HEK293 (cell line): ENCODE data around the gene CACNB3.
"Not testable (repeated sequence)": the region's sequence is repeated elsewhere in the genome, so short reads cannot be mapped to it uniquely, and the experiment has no call there.

Experiments
- CTCF ChIA-PET: fragments of 350-600 bp; formaldehyde crosslinking; extraction: SDS; loops from one replicate; lab custom pipeline; 2021; ENCODE audit warnings: antibody characterized with exemption; lab: Yijun Ruan, JAX
- POLR2A ChIA-PET: fragments of 300-600 bp; formaldehyde crosslinking; extraction: SDS; loops from one replicate; lab custom pipeline; 2020; ENCODE audit warnings: antibody characterized with exemption, inconsistent platforms; lab: Yijun Ruan, JAX
- H3K27ac ChIP-seq: fragments of 200-500 bp; sonication (Bioruptor generic); 2 replicates; pipeline ENCODE4 v1.5.1; 2014; ENCODE audit warnings: low read depth, low read length, control low read depth, inconsistent platforms; ENCODE audit errors: extremely low read depth
- H3K36me3 ChIP-seq, 2 experiments: fragments of 200-500 bp in 1 of 2; sonication (Bioruptor generic) in 1 of 2; 1 replicate in 1 of 2; 2 replicates in 1 of 2; pipeline ENCODE4 v1.5.1; 2014 to 2017; ENCODE audit warnings: inconsistent platforms in 2 of 2, low read length in 2 of 2; ENCODE audit not compliant: control insufficient read depth in 2 of 2, insufficient read depth in 1 of 2
- H3K4me1 ChIP-seq: fragments of 200-500 bp; sonication (Bioruptor generic); 2 replicates; pipeline ENCODE4 v1.5.1; 2014; ENCODE audit warnings: mild to moderate bottlenecking, low read length, inconsistent platforms; ENCODE audit not compliant: control insufficient read depth, insufficient read depth
- H3K4me3 ChIP-seq: 2 replicates; pipeline ENCODE4 v1.5.1; 2011; ENCODE audit warnings: low read depth, mild to moderate bottlenecking, control low read depth, low read length, moderate library complexity
- H3K9me3 ChIP-seq: fragments of 200-500 bp; sonication (Bioruptor generic); 2 replicates; pipeline ENCODE4 v1.5.1; 2014; ENCODE audit warnings: low read depth, low read length, inconsistent platforms; ENCODE audit not compliant: control insufficient read depth, insufficient read depth
- KLF1 ChIP-seq: fragments of 450-650 bp; formaldehyde crosslinking; IDR thresholded peaks from 2 replicates; pipeline ENCODE4 v1.5.1; 2016; ENCODE audit warnings: missing biosample characterization, missing genetic modification characterization
- ZBTB20 ChIP-seq: fragments of 450-650 bp; formaldehyde crosslinking; IDR thresholded peaks from 2 replicates; pipeline ENCODE4 v1.5.1; 2016; ENCODE audit warnings: missing biosample characterization, missing genetic modification characterization
- ZNF175 ChIP-seq: fragments of 450-650 bp; formaldehyde crosslinking; IDR thresholded peaks from 2 replicates; pipeline ENCODE4 v1.5.1; 2016; ENCODE audit warnings: missing biosample characterization, missing genetic modification characterization
- ZNF513 ChIP-seq: fragments of 450-650 bp; IDR thresholded peaks from 2 replicates; pipeline ENCODE4 v1.5.1; 2018; ENCODE audit warnings: missing biosample characterization, missing genetic modification characterization
- ZNF521 ChIP-seq: fragments of 450-650 bp; formaldehyde crosslinking; IDR thresholded peaks from 2 replicates; pipeline ENCODE4 v1.5.1; 2017; ENCODE audit warnings: missing biosample characterization, mild to moderate bottlenecking, missing genetic modification characterization
- ZNF792 ChIP-seq: fragments of 450-650 bp; formaldehyde crosslinking; IDR thresholded peaks from 2 replicates; pipeline ENCODE4 v1.5.1; 2016; ENCODE audit warnings: missing biosample characterization, missing genetic modification characterization

The CACNB3 gene

DNA sequence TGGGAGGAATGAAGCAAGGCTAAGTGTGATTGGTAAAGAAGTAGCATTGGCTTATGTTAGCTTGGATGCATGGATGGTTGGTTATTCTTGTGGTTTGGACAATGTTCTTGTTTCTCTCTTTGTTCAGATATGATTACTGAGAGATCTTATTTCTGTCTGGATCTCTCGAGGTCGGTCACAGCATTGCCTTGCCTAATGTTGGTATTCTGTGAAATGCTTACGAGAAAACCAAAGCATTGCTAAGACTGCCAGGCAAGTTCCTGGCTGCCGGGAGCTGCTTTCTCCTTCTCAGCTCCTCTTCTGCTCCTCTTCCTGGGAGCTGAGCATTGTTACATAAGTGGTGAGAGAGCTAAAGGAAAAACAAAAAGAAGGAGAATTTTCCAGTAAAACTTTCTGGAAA is 54.8 kb downstream of the CACNB3 start:
- TF ChIP-seq ZNF175 = no peak
- no peak for TF ChIP-seq ZNF792
- no peak for TF ChIP-seq ZNF521 (tag by site-specific recombination)
- CTCF ChIA-PET = interaction anchor here (0.6 to 2.7 kb wide), 3 partner anchors 17 to 23 kb away, joined by 5 to 19 read pairs (median 17); no protein-coding TSS in a partner anchor
- POLR2A ChIA-PET = interaction anchor here (1.4 kb wide), 1 partner anchor 20 kb away, joined by 5 read pairs; no protein-coding TSS in a partner anchor
- Histone ChIP-seq H3K9me3 (no peaks in the 10 kb centered on the region), H3K27ac (no peak overlapping the region), H3K4me1 (no peaks in the 10 kb centered on the region), H3K36me3 (no peaks in the 10 kb centered on the region), H3K4me3 (no peak overlapping the region)

DNA sequence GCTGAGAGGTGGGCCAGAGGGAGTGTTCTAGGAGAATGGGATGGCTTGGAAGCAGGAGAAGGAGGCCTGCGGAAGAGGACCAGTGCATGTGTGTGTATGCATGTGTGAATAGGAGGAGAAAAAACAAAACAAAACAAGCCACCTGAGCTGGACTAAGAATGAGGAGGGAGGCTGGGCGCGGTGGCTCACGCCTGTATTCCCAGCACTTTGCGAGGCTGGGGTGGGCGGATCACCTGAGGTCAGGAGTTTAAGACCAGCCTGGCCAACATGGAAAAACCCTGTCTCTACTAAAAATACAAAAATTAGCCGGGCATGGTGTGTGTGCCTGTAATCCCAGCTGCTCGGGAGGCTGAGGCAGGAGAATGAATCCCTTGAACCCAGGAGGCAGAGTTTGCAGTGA is 55.2 kb downstream of the CACNB3 start:
- H3K27ac ChIP-seq, H3K36me3 ChIP-seq: not testable (repeated sequence)
- ChIA-PET POLR2A (interaction anchor here (1.4 kb wide), 1 partner anchor 20 kb away, joined by 5 read pairs; no protein-coding TSS in a partner anchor), CTCF (interaction anchor here (2.6 to 2.7 kb wide), 2 partner anchors 17 to 21 kb away, joined by 17 to 19 read pairs; no protein-coding TSS in a partner anchor)
- TF ChIP-seq KLF1 (tag by site-specific recombination) = peak; percentile 69
- TF ChIP-seq, all 188 proteins: peak for 1; not testable (repeated sequence) for 187
- H3K9me3 ChIP-seq, H3K4me3 ChIP-seq, H3K4me1 ChIP-seq: not testable (repeated sequence)

GRCh38 chr12:48875944-48876515 is 57.7 kb downstream of the CACNB3 start:
- CTCF ChIA-PET = interaction anchor here (0.6 to 2.4 kb wide), 7 partner anchors 8 to 90 kb away, joined by 3 to 16 read pairs (median 3); partner anchors contain the start of gene RND1
- Histone ChIP-seq H3K4me3 (no peak overlapping the region), H3K36me3 (no peaks in the 10 kb centered on the region), H3K27ac (no peak overlapping the region), H3K4me1 (no peaks in the 10 kb centered on the region), H3K9me3 (no peaks in the 10 kb centered on the region)
- POLR2A ChIA-PET = no interaction called here
- TF ChIP-seq ZBTB20 (tag by site-specific recombination) (peak; percentile 48; the same call in 1 of the 2 replicates), ZNF513 (tag by site-specific recombination) (no peak)
